Caki2 (cell line): ENCODE data around the gene KIF2C. TPM values are rescaled to one million over a fixed set of nuclear protein-coding genes. Genes with fewer than 3 reads are reported as not detected.
"Not testable (repeated sequence)": the region's sequence is repeated elsewhere in the genome, so short reads cannot be mapped to it uniquely, and the experiment has no call there.

ENCODE experiments used
- DNase-seq: peaks from one replicate; pipeline ENCODE4 v3.0.0-alpha.2; 2015; ENCODE audit warnings: low read depth
- in situ Hi-C: cut with HindIII; loops from 2 replicates; pipeline ENCODE4 v1.10.0; 2016; ENCODE audit warnings: low sequenced_read_pairs, low pct_unique_long_range_greater_than_20kb, mixed read lengths
- total RNA-seq: library from RNA; depleted of rRNA; stranded (reverse); fragments of >200 nt; shearing (Covaris generic); gene quantifications from 2 replicates; pipeline ENCODE4 v1.2.3, GENCODE V29; 2014; ENCODE audit warnings: low replicate concordance; rRNA removed

The KIF2C gene
- total RNA-seq = 49.9 and 55.4 TPM in 2 replicates

DNA sequence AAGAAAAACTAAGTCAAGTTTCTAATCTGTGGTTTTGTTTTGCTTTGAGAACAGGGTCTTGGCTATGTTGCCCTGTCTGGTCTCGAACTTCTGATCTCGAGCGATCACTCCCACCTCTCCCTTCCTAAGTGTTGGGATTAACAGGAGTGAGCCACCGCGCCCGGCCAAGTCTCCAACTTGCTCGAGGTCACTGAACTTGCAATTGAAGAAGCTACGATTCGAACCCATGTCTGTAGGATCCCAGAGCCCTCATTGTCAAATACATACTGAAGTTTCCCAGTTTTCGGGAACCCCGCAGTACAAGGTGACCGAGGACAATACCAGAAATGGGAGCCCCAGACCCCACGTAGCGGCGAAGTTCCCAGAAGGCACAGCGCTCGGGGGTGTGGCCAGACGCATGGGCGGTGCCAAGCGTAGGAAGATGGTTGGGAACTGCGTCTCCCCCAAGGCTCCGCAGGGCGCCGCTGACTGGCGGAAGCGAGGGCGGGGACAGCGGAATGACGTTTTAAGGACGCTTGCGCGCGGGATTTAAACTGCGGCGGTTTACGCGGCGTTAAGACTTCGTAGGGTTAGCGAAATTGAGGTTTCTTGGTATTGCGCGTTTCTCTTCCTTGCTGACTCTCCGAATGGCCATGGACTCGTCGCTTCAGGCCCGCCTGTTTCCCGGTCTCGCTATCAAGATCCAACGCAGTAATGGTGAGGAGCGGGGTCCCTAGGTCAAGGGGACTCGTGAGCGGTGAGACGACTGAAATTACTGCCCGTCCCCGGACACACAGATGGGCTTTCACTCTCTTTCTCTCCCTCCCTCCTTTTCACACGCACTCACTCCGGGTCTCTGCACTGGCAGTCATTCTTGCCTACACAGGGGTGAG is at the start of gene KIF2C:
TSS of gene KIF2C (plus strand) at position 531 of the 872 bp plus-strand sequence. CDS start at position 627, 96 bp downstream.
- in situ Hi-C loops = no loop called here
- DNase-seq = peak; percentile 93

- no peak for DNase-seq
- in situ Hi-C loops = no loop called here
Measured at GRCh38 chr1:44693159-44693558, 46.5 kb upstream of the KIF2C start.

GRCh38 chr1:44693900-44694299 is 45.7 kb upstream of the KIF2C start:
- in situ Hi-C loops = no loop called here
- no peak for DNase-seq

DNA sequence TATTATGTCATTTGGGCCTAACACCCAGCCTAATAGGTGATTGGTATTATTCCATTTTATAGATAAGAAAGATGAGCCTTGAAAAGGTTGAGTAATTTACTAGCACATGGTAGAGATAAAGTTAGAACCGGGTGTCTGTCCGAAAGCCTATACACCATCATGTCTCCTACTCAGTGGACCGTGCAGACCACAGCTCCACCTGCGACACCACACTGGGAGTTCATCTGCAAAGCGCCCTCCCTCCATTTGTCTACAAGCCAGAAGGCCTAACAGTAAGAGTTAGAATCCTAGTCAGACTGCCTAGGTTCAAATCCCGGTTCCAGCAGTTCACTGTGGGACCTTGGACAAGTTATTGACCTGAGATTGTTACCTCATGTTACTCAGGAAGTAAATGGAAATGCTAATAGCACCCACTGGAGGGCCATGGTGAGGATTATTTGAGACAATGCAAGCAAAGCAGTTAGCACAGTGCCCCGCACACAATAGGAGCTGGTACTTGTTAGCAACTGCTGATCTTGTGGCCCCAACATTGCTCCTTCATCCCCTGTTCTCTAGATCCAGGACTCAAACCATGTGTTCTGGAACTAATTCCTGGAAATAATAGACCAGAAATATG is 44.7 kb upstream of the KIF2C start:
- in situ Hi-C loops = no loop called here
- no peak for DNase-seq

GRCh38 chr1:44695671-44696070 is 44.0 kb upstream of the KIF2C start:
- no peak for DNase-seq
- in situ Hi-C loops = no loop called here

GRCh38 chr1:44696101-44696500 is 43.5 kb upstream of the KIF2C start:
- in situ Hi-C loops = no loop called here
- no peak for DNase-seq

DNA sequence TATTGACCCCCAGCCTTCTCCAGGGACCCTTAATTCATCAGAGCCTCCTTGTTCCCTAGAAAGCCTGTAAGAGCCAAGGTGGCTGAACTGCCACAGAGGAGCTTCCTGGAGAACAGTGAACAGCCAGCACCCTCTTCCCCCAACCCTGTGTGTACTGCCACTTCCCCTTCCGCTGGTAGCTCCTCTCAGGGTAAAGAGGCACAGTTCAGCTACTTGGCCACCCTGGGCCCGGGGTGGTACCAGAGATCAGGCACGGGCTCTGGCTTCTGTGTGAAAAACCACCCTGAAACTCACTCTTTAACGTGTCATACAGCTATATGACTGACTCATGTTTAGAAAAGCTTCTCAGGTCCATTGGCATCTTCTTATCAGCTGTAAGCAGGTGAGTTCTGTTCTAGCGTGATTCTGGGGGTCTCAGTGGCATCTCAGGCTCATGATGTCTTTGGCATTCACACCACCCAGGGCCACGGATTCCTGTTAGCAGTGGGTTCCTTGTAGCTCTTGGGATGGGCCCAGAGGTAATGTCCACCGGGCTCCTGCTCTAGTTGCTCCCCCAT is 42.8 kb upstream of the KIF2C start:
- DNase-seq = no peak
- in situ Hi-C loops = no loop called here

GRCh38 chr1:44698138-44698537 is 41.5 kb upstream of the KIF2C start:
- in situ Hi-C loops = no loop called here
- DNase-seq = no peak

- in situ Hi-C loops = not testable (repeated sequence)
Measured at GRCh38 chr1:44699375-44699774, 40.3 kb upstream of the KIF2C start.

GRCh38 chr1:44700573-44700972 is 39.1 kb upstream of the KIF2C start:
- no peak for DNase-seq
- in situ Hi-C loops = no loop called here

More at GRCh38 chr1:44699375-44699774, 40.3 kb upstream of the KIF2C start:
- not testable (repeated sequence) for DNase-seq

DNA sequence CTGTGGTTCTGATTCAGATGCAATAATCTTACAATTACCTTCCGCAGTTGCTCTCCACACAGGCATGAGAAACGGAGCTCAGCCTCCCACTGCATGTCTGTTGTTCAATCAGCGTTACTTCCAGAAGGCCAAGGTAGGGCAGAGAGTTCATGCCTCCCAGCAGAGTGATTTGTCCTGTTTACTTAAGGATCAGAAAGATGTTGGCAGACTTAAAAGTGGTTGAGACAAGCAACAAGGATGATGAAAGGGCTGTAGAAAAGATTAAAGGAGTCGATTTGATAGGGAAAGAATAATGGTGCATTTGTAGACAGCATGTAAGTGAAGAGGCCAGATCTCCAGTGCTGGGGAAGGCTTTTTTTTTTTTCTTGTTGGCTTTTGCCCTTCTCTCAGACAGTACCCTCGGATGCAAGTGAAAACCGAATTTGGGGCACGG is 38.5 kb upstream of the KIF2C start:
- no peak for DNase-seq
- in situ Hi-C loops = no loop called here

DNA sequence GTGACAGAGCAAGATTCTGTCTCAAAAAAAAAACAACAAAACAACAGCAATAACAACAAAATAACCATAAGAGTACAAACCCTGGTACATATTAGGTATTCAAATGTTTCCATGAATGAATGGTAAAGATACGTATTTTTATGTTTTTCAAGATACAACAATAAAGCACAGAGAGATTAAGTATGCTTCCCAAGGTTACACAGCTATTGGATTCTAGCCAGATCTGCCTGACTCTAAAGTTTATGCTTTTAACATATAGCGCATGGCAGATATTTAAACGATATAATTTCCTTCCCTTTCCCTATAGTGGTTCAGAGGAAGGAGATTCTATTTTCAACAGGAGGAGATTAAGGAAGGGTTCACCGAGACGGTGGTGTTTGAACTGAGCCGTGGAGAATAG is 34.2 kb upstream of the KIF2C start:
- in situ Hi-C loops = no loop called here
- no peak for DNase-seq

DNA sequence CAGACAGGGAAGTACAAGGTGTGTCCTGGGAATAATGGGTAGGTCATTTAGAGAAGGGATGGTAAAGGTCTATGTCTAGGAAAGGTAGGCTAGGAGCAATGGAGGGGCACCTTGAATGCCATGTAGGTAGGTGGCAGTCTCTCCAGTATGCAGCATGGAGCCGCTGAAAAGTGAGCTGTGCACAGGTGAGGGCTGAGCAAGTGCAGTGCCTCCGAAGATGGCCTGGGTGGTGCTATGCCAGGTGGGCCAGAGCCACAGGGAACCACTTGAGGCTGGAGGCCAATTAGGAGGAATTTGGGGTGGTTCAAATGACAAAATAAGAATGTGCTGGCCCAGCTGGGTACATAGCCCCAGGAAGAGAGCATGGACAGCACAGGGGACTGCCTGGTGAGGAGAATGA is 33.7 kb upstream of the KIF2C start:
- in situ Hi-C loops = no loop called here
- DNase-seq = no peak

DNA sequence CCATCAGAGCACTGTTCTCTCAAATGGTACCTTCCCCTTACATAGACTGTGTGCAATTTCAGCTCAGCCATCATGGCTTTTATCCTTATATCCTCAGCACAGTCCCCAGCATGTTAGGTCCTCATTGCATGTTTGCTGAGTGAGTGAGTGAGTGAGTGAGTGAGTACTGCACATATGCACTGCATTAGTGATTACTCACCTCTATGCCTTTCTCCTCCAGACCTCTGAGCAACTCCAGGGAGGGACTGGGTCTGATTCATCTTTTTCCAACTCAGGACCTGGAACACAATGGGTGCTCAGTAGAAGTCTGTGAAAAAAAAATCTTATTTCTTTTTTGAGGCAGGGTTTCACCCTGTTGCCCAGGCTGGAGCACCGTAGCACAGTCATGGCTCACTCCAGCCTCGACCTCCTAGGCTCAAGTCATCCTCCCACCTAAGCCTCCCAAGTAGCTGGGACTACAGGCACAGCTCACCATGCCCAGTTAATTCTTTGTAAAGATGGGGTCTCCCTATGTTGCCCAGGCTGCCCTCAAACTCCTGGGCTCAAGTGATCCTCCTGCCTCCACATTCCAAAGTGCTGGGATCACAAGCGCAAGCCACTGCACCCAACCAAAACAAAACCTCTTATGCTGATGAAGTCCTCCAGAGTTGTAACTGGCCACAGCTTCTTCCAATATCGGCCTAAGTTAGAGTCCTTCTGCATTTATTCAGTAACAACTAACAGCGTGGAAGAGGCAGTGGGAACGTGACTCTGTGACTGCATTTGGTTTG is 32.3 kb upstream of the KIF2C start:
- in situ Hi-C loops = no loop called here
- DNase-seq = peak; percentile 60

DNA sequence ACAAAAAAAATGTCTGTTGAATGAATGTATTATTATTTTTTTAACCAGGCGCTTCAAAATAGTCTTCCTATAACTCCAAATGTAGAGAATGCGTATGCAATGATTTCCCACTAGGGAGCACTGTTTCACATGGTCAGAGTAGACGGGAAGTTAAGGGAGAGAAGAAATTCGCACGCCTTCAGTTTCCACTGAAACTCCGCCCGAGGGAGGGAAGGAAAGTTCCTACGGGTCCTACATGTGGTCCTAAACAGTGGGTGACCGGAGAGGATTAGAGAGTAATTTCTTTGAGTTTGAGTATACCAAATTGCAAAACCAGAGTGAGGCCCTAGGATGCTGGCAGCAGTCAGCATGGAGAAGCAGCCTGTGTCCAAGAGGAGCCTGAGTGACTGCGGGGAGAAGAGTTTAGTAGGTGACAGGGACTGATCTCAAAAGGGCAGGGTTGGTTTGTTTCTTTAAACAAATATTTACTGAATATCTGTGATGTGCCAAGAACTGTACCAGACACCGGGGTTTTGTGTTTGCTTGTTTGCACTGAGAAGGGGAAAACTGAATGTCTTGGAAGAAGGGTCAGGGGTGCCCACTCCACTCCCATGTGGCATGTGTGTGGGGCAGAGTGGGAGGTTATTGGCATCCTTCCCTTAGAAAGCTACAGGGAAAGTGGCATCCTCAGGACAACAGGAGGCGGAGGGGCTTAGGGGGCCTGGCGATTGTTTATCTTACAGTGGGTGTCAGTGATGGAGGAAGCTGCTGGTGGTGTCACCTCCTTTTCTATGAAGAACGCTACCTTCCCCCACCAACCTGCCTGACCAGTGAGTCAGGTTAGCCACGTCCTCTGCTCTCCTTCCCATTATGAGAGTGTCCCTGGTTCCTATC is 31.4 kb upstream of the KIF2C start:
- DNase-seq = peak; percentile 41
- in situ Hi-C loops = no loop called here

- in situ Hi-C loops = no loop called here
- DNase-seq = no peak
Measured at GRCh38 chr1:44713321-44713781, 26.3 kb upstream of the KIF2C start.

- no peak for DNase-seq
- in situ Hi-C loops = no loop called here
Measured at GRCh38 chr1:44714532-44714931, 25.1 kb upstream of the KIF2C start.
